Karpas-422 (cell line): Measurements from ENCODE around the gene ACRV1. TPM values are rescaled to one million over a fixed set of nuclear protein-coding genes. Genes with fewer than 3 reads are reported as not detected.

ENCODE experiments used
- DNase-seq: peaks from one replicate; pipeline ENCODE4 v3.0.0-alpha.2; 2015
- H2AFZ ChIP-seq: fragments of 200-600 bp; sonication (generic); 2 replicates; pipeline ENCODE4 v1.6.1; 2014; ENCODE audit warnings: antibody characterized with exemption, low read length, mixed read lengths
- H3K27ac ChIP-seq: fragments of 200-600 bp; sonication (generic); 2 replicates; pipeline ENCODE4 v1.5.1; 2014; ENCODE audit warnings: mild to moderate bottlenecking, low read length, moderate library complexity
- H3K27me3 ChIP-seq: fragments of 200-600 bp; sonication (generic); 2 replicates; pipeline ENCODE4 v1.6.1; 2014; ENCODE audit warnings: low read length, mixed read lengths
- H3K36me3 ChIP-seq: fragments of 200-600 bp; sonication (generic); 2 replicates; pipeline ENCODE4 v1.6.1; 2014; ENCODE audit warnings: low read length, mixed read lengths; ENCODE audit not compliant: insufficient read depth
- H3K4me1 ChIP-seq: fragments of 200-600 bp; sonication (generic); 2 replicates; pipeline ENCODE4 v1.6.1; 2014; ENCODE audit warnings: mild to moderate bottlenecking, low read length, mixed read lengths
- H3K4me2 ChIP-seq: fragments of 200-600 bp; sonication (generic); 2 replicates; pipeline ENCODE4 v1.6.1; 2014; ENCODE audit warnings: low read length, low read depth, mild to moderate bottlenecking; ENCODE audit not compliant: poor library complexity, severe bottlenecking
- H3K4me3 ChIP-seq: fragments of 200-600 bp; sonication (generic); 2 replicates; pipeline ENCODE4 v1.5.1; 2014; ENCODE audit warnings: mild to moderate bottlenecking, antibody characterized with exemption, low read length, mixed read lengths
- H3K79me2 ChIP-seq: fragments of 200-600 bp; sonication (generic); 2 replicates; pipeline ENCODE4 v1.6.1; 2014; ENCODE audit warnings: mild to moderate bottlenecking, low read length, mixed read lengths
- H3K9ac ChIP-seq: fragments of 200-600 bp; sonication (generic); 2 replicates; pipeline ENCODE4 v1.6.0; 2014; ENCODE audit warnings: low read length
- H3K9me2 ChIP-seq: fragments of 200-600 bp; sonication (generic), shearing (Covaris generic); replicated peaks from 2 replicates; pipeline ENCODE4 v1.6.0; 2014; ENCODE audit warnings: mild to moderate bottlenecking, low read length, moderate library complexity; ENCODE audit not compliant: insufficient read depth
- H3K9me3 ChIP-seq: fragments of 300-700, 200-600 bp; sonication (generic); 2 replicates; pipeline ENCODE4 v1.6.1; 2014; ENCODE audit warnings: low read length, mixed read lengths
- H4K20me1 ChIP-seq: fragments of 200-600 bp; sonication (generic); 2 replicates; pipeline ENCODE4 v1.6.1; 2014; ENCODE audit warnings: mild to moderate bottlenecking, antibody characterized with exemption, low read length, low read depth; ENCODE audit not compliant: insufficient read depth
- total RNA-seq: library from RNA; depleted of rRNA; stranded (reverse); fragments of >200 nt; shearing (Covaris generic); gene quantifications from 2 replicates; pipeline ENCODE4 v1.2.3, GENCODE V29; 2014; ENCODE audit warnings: low replicate concordance

ACRV1 gene
- total RNA-seq, 1 experiment from 2014 or later = not detected

DNA sequence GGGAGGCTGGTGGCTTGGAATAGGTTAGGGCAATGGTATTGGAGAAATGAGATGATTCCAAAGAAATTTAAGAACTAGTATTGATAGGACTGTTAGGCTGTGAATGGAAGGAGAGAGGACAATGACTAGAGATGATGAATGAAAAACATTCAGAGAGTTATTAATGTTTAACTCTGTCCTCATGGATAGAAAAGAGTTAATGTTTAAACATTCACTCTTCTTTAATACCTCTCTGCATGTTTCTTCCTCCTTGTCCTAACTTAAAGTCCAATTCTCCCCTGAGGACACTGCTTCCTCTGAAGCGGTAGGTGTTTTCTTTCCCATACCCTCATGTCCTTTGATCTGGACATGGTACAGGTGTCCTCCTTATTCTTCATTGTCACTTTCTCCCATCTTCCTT lies 42.3 kb downstream of the ACRV1 start:
- H3K4me1 ChIP-seq = no peaks in the 10 kb centered on the region
- no peak overlapping the region for H3K9ac ChIP-seq
- no peak overlapping the region for H3K4me2 ChIP-seq
- no peak for DNase-seq
- no peaks in the 10 kb centered on the region for H3K9me3 ChIP-seq
- no peak overlapping the region for H3K27ac ChIP-seq
- no peaks in the 10 kb centered on the region for H4K20me1 ChIP-seq
- peaks cover 15% of the 10 kb centered on the region for H3K36me3 ChIP-seq
- no peak overlapping the region for H2AFZ ChIP-seq
- H3K79me2 ChIP-seq = peaks cover 2% of the 10 kb centered on the region; the same call in 1 of the 2 replicates
- no peaks in the 10 kb centered on the region for H3K9me2 ChIP-seq
- H3K4me3 ChIP-seq = no peak overlapping the region
- H3K27me3 ChIP-seq = no peaks in the 10 kb centered on the region

DNA sequence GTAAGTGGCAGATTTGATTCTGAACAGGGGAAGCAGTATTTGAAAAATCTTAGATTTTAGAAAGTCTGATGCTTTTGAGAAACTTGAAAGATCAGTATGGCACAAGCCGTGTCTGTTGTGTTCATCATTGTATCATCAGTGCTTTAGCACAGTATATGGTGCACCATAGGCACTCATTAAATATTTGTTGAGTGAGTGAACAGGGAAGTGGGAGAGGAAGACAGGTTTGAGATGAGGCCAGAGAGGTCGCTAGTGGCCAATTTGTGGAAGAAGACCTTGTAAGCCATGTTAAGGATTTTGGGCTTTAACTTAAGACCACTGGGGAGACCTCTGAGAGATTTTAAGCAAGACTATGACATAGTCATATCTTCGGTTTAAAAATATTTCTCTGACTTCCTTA lies 42.8 kb downstream of the ACRV1 start:
- H3K9me3 ChIP-seq = no peaks in the 10 kb centered on the region
- peaks cover 15% of the 10 kb centered on the region for H3K36me3 ChIP-seq
- H3K4me2 ChIP-seq = no peak overlapping the region
- H3K9ac ChIP-seq = no peak overlapping the region
- no peak for DNase-seq
- no peaks in the 10 kb centered on the region for H4K20me1 ChIP-seq
- no peak overlapping the region for H3K27ac ChIP-seq
- H3K4me1 ChIP-seq = no peaks in the 10 kb centered on the region
- no peaks in the 10 kb centered on the region for H3K9me2 ChIP-seq
- H3K79me2 ChIP-seq = peaks cover 2% of the 10 kb centered on the region; the same call in 1 of the 2 replicates
- no peak overlapping the region for H2AFZ ChIP-seq
- H3K27me3 ChIP-seq = no peaks in the 10 kb centered on the region
- H3K4me3 ChIP-seq = no peak overlapping the region

GRCh38 chr11:125627236-125627910 lies 53.3 kb downstream of the ACRV1 start:
- H3K27ac ChIP-seq = no peak overlapping the region
- no peak overlapping the region for H2AFZ ChIP-seq
- H3K9me2 ChIP-seq = no peaks in the 10 kb centered on the region
- peak overlapping the region; percentile 80 for H3K9ac ChIP-seq
- peaks cover 20% of the 10 kb centered on the region for H3K4me1 ChIP-seq
- no peak for DNase-seq
- H3K27me3 ChIP-seq = no peaks in the 10 kb centered on the region
- H3K9me3 ChIP-seq = no peaks in the 10 kb centered on the region
- H3K79me2 ChIP-seq = peaks cover 42% of the 10 kb centered on the region
- H3K4me2 ChIP-seq = peak overlapping the region; percentile 71
- no peaks in the 10 kb centered on the region for H4K20me1 ChIP-seq
- no peaks in the 10 kb centered on the region for H3K36me3 ChIP-seq
- H3K4me3 ChIP-seq = peak overlapping the region; percentile 76

GRCh38 chr11:125626288-125626950 lies 54.2 kb downstream of the ACRV1 start:
- Histone ChIP-seq H3K4me2 (peak overlapping the region; percentile 71), H4K20me1 (no peaks in the 10 kb centered on the region), H3K4me3 (peak overlapping the region; percentile 76), H3K4me1 (peaks cover 22% of the 10 kb centered on the region), H3K27ac (peak overlapping the region; percentile 85), H3K9me2 (no peaks in the 10 kb centered on the region), H3K79me2 (peaks cover 42% of the 10 kb centered on the region), H2AFZ (peak overlapping the region; percentile 73; the same call in 1 of the 2 replicates), H3K27me3 (no peaks in the 10 kb centered on the region), H3K36me3 (no peaks in the 10 kb centered on the region), H3K9me3 (no peaks in the 10 kb centered on the region), H3K9ac (peak overlapping the region; percentile 80)
- DNase-seq = peak; percentile 59

- H3K79me2 ChIP-seq = peaks cover 42% of the 10 kb centered on the region
- H3K36me3 ChIP-seq = no peaks in the 10 kb centered on the region
Observed at GRCh38 chr11:125625630-125626287, 54.9 kb downstream of the ACRV1 start.

GRCh38 chr11:125625225-125625629 lies 55.4 kb downstream of the ACRV1 start:
- Histone ChIP-seq H3K27ac (peak overlapping the region; percentile 85), H3K9me3 (no peaks in the 10 kb centered on the region), H3K79me2 (peaks cover 41% of the 10 kb centered on the region), H4K20me1 (no peaks in the 10 kb centered on the region), H3K27me3 (no peaks in the 10 kb centered on the region), H3K4me2 (peak overlapping the region; percentile 71), H3K9ac (peak overlapping the region; percentile 80), H3K36me3 (peaks cover 2% of the 10 kb centered on the region), H2AFZ (peak overlapping the region; percentile 73; the same call in 1 of the 2 replicates), H3K4me1 (peaks cover 27% of the 10 kb centered on the region), H3K9me2 (no peaks in the 10 kb centered on the region), H3K4me3 (peak overlapping the region; percentile 76)
- no peak for DNase-seq

More at GRCh38 chr11:125625630-125626287, 54.9 kb downstream of the ACRV1 start:
- Histone ChIP-seq H3K9me3 (no peaks in the 10 kb centered on the region), H3K4me1 (peaks cover 27% of the 10 kb centered on the region), H3K4me3 (peak overlapping the region; percentile 76), H4K20me1 (no peaks in the 10 kb centered on the region), H3K9me2 (no peaks in the 10 kb centered on the region), H2AFZ (peak overlapping the region; percentile 73; the same call in 1 of the 2 replicates), H3K4me2 (peak overlapping the region; percentile 71), H3K9ac (peak overlapping the region; percentile 80), H3K27ac (peak overlapping the region; percentile 85), H3K27me3 (no peaks in the 10 kb centered on the region)
- DNase-seq = peak; percentile 91

GRCh38 chr11:125624756-125625213 lies 55.9 kb downstream of the ACRV1 start, which contains the start of gene CHEK1:
Gene CHEK1 (plus strand): TSS chr11:125625163. CDS start chr11:125626769, 1,606 bp downstream.
- Histone ChIP-seq H3K36me3 (peaks cover 5% of the 10 kb centered on the region), H3K9ac (peak within 1 kb of the TSS; percentile 80), H3K4me1 (peaks cover 27% of the 10 kb centered on the region), H4K20me1 (no peaks in the 10 kb centered on the region), H3K4me3 (peak within 1 kb of the TSS; percentile 76), H3K4me2 (peak within 1 kb of the TSS; percentile 71), H3K9me3 (no peaks in the 10 kb centered on the region), H3K27me3 (no peaks in the 10 kb centered on the region), H3K27ac (peak within 1 kb of the TSS; percentile 85), H3K9me2 (no peaks in the 10 kb centered on the region), H2AFZ (peak within 1 kb of the TSS; percentile 73; the same call in 1 of the 2 replicates), H3K79me2 (peaks cover 37% of the 10 kb centered on the region)
- DNase-seq = no peak

DNA sequence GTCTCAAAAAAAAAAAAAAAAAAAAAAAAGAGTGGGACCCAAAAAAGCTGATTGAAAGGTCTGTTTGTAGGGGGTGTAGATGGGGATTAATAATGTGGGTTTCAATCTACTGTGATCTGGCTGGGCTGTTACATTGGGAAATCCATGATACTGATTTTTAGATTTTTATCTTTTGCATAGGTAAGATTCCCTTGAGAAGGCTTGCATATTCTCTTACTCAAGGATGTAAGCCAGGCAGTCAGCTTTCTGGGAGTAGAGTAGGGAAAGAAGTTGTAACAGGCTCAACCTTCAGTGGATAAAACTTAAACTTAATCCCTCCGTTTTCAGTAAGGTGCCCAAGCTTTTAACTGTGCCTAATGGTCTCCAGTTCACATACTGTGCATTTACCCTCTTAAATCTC lies 57.6 kb downstream of the ACRV1 start:
- H2AFZ ChIP-seq = no peak overlapping the region
- no peaks in the 10 kb centered on the region for H4K20me1 ChIP-seq
- H3K4me1 ChIP-seq = peaks cover 27% of the 10 kb centered on the region
- H3K4me3 ChIP-seq = no peak overlapping the region
- H3K9me3 ChIP-seq = no peaks in the 10 kb centered on the region
- peaks cover 7% of the 10 kb centered on the region for H3K36me3 ChIP-seq
- no peak for DNase-seq
- peaks cover 26% of the 10 kb centered on the region for H3K79me2 ChIP-seq
- H3K27ac ChIP-seq = no peak overlapping the region
- no peak overlapping the region for H3K9ac ChIP-seq
- no peak overlapping the region for H3K4me2 ChIP-seq
- no peaks in the 10 kb centered on the region for H3K9me2 ChIP-seq
- H3K27me3 ChIP-seq = no peaks in the 10 kb centered on the region
